Heart right ventricle (tissue), 16 donors: ENCODE data around the gene DOCK9. TPM values are rescaled to one million over a fixed set of nuclear protein-coding genes. Genes with fewer than 3 reads are reported as not detected.
A peak's percentile ranks its signal among the peaks of the same experiment; 100 is the strongest.

ENCODE experiments used
- ATAC-seq, 8 donors: fragments of 200-7000 bp; cut with Tn5 transposase; one replicate each; pipeline ENCODE4 v1.9.1; 2020; ENCODE audit warnings: mild to moderate bottlenecking in 8 of 8, moderate library complexity in 8 of 8, moderate number of reproducible peaks in 1 of 8
- DNase-seq, 2 donors: peaks; one replicate each; pipeline ENCODE4 v3.0.0-alpha.2; 2020
- H3K27ac ChIP-seq, 10 donors: fragments of 200-600 bp; sonication (generic) in 2 of 10; one replicate each; pipeline versions ENCODE4 v1.5.0 to v1.8.0; 2020 to 2022; ENCODE audit warnings: mild to moderate bottlenecking in 3 of 10
- H3K27me3 ChIP-seq, 7 donors: fragments of 200-600 bp; one replicate each; pipeline ENCODE4 v1.8.0; 2021 to 2022; ENCODE audit warnings: mild to moderate bottlenecking in 2 of 7
- H3K36me3 ChIP-seq, 9 donors: fragments of 200-600 bp; sonication (generic) in 1 of 9; one replicate each; pipeline versions ENCODE4 v1.5.0 to v1.8.0; 2020 to 2022; ENCODE audit warnings: mild to moderate bottlenecking in 2 of 9
- H3K4me1 ChIP-seq, 9 donors: fragments of 200-600 bp; sonication (generic) in 1 of 9; one replicate each; pipeline versions ENCODE4 v1.5.0 to v1.8.0; 2020 to 2022; ENCODE audit warnings: mild to moderate bottlenecking in 4 of 9
- H3K4me3 ChIP-seq, 10 donors: fragments of 200-600 bp; sonication (generic) in 2 of 10; one replicate each; pipeline versions ENCODE4 v1.5.0 to v1.8.0; 2020 to 2022; ENCODE audit warnings: mild to moderate bottlenecking in 7 of 10, moderate library complexity in 2 of 10
- H3K9me3 ChIP-seq, 11 donors: fragments of 200-600 bp in 10 of 11; sonication (generic) in 2 of 11; one replicate each; pipeline versions ENCODE4 v1.5.0 to v1.8.0; 2013 to 2022; ENCODE audit warnings: mild to moderate bottlenecking in 2 of 11, control low read depth in 1 of 11, moderate library complexity in 1 of 11
- WGBS, 2 donors: extraction: QIAGEN DNeasy Blood & Tissue Kit; methylation state at CpG; one replicate each; pipeline ENCODE4 v1.1.7; 2013; ENCODE audit warnings: inconsistent platforms in 1 of 2; 5-methylcytosine and 5-hydroxymethylcytosine counted together
- intact Hi-C, 10 donors: fragments of 100-400 bp; cut with DNase I; formaldehyde crosslinking; loops; one replicate each; pipeline versions ENCODE4 v1.11.1 to v1.14.2; 2022
- long read RNA-seq, 3 donors: library from polyadenylated mRNA; unstranded; transcript quantifications; one replicate each; pipeline ENCODE4 v2.0.0, GENCODE V29; 2020 to 2021
- polyA plus RNA-seq, 2 donors: library from polyadenylated mRNA; stranded (reverse); fragments of 200-250 nt; gene quantifications; one replicate each; pipeline ENCODE4 v1.2.3, GENCODE V29; 2013
- total RNA-seq, 10 donors: library from RNA; stranded (reverse); fragmentation: NEBNext Ultra II Directional in 3 of 10; extraction: Animal tissue kit (Norgen Biotek cat#: 25700) in 3 of 10; gene quantifications; one replicate each; pipeline versions ENCODE4 v1.2.1 to v1.2.4, GENCODE V29; 2021 to 2023
- TF ChIP-seq, protein P1 (sequence below), 9 donors: fragments of 200-600 bp; sonication (generic) in 2 of 9; IDR thresholded peaks; one replicate each; pipeline versions ENCODE4 v1.5.0 to v1.8.0; 2021 to 2022; ENCODE audit warnings: antibody characterized with exemption in 9 of 9, mild to moderate bottlenecking in 5 of 9, moderate library complexity in 1 of 9
- donor health status: Arrhythmogenic right ventricular cardiomyopathy.
- donor health status: ischemic (EF 13 %, LVEDD 7.1; RV severe dilation, severe dysfunction).
- donor health status: healthy with polysubstance abuse.
- donor health status: DM: no; HTN: yes; CAD: no.
- donor health status: DM: no; HTN: no; CAD: no.
- donor health status: ischemic (EF 25% LVEDD 6.9; RV normal size, moderate dysfunction).
- donor health status: ischemic (EF 25% LVEDD 5.7; RV mildly dilated, moderate dysfunction).
- donor health status: healthy.
- donor health status: DM: yes; HTN: yes; CAD: no.
- donor health status: Ischemic cardiomyopathy.
- donor health status: ischemic (EF 35%, LVEDD 5.7; RV mildly dilated, moderate dysfunction).
- donor health status: nonischemic (EF 11% LVEDD 7.7; RV severe dilation, severe dysfunction).
- donor health status: DM: yes; HTN: yes; CAD: no.
- donor health status: PGD.
- donor health status: ischemic (EF 29% LVEDD 5.4; RV normal size, mild dysfunction).
- donor health status: nonischemic (EF 23%, LVEDD 6.1; RV moderate dilation, normal function).

DOCK9 gene
- total RNA-seq (10 to 100 TPM; 31.6 to 73.7 (median 43.4) TPM), polyA plus RNA-seq (10 to 100 TPM; 32.0 to 45.3 TPM)
- long read RNA-seq, donor 1, full-length matches to known transcripts: 1 of 19 reads
- long read RNA-seq, donor 1, partial matches to known transcripts: 9 of 19 reads
- long read RNA-seq, donor 1, other reads (novel, unspliced or antisense): 9 of 19 reads
- long read RNA-seq, donor 2, full-length matches to known transcripts: 3 of 17 reads
- long read RNA-seq, donor 2, partial matches to known transcripts: 7 of 17 reads
- long read RNA-seq, donor 2, other reads (novel, unspliced or antisense): 7 of 17 reads
- long read RNA-seq, donor 3, partial matches to known transcripts: 12 of 27 reads
- long read RNA-seq, donor 3, other reads (novel, unspliced or antisense): 15 of 27 reads

GRCh38 chr13:98977568-98978265 lies at the start of gene DOCK9:
TSS of gene DOCK9 (minus strand) at chr13:98978064. CDS start at chr13:98977909, 155 bp downstream.
- intact Hi-C loops: loop anchor here in 6 of 10 donors (5.0 to 10.0 kb wide), 4 partner anchors 55 to 83 kb away; no protein-coding TSS in a partner anchor
- DNase-seq (peak; percentile 73 to 77), ATAC-seq (peak; percentile 87 to 97 (median 93))
- no peaks in the 10 kb centered on the region for H3K9me3 ChIP-seq
- H3K4me1 ChIP-seq: peaks cover 0 to 71% (median 33%) of the 10 kb centered on the region in 9 donors
- 17 to 18% methylated on average over 16 of the region's 16 CpGs for WGBS, 2 donors
- H3K36me3 ChIP-seq: no peaks in the 10 kb centered on the region
- TF ChIP-seq, protein P1, sequence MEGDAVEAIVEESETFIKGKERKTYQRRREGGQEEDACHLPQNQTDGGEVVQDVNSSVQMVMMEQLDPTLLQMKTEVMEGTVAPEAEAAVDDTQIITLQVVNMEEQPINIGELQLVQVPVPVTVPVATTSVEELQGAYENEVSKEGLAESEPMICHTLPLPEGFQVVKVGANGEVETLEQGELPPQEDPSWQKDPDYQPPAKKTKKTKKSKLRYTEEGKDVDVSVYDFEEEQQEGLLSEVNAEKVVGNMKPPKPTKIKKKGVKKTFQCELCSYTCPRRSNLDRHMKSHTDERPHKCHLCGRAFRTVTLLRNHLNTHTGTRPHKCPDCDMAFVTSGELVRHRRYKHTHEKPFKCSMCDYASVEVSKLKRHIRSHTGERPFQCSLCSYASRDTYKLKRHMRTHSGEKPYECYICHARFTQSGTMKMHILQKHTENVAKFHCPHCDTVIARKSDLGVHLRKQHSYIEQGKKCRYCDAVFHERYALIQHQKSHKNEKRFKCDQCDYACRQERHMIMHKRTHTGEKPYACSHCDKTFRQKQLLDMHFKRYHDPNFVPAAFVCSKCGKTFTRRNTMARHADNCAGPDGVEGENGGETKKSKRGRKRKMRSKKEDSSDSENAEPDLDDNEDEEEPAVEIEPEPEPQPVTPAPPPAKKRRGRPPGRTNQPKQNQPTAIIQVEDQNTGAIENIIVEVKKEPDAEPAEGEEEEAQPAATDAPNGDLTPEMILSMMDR (IDR thresholded peaks at IDR 0.05): peak in 2 of 9 donors; percentile 19 to 20
- H3K27ac ChIP-seq: peak within 1 kb of the TSS; percentile 41 to 88 (median 72)
- peak within 1 kb of the TSS; percentile 39 to 68 (median 58) for H3K4me3 ChIP-seq
- no peaks in the 10 kb centered on the region for H3K27me3 ChIP-seq

DNA sequence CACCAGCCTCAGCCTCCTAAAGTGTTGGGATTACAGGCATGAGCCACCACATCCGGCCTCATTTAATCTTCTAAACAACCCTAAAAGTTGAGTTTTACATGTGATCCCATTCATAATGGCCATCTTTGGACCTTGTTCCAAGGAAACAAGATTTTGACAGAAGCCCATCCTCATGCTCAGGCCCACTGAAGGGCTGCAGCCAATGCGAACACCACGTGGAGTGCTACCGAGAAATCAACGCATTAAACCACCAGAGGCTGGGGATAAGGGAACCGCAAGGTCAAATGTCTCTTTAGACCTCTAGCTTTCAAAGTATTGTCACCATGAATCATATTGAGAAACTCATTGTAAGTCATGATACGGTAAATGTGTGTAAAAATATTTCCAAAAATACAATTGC lies 49.4 kb upstream of the DOCK9 start:
- intact Hi-C loops: loop anchor here in 1 of 10 donors (10.0 kb wide), 1 partner anchor 142 kb away; no protein-coding TSS in a partner anchor
- Histone ChIP-seq H3K4me3 (no peak overlapping the region), H3K4me1 (peaks cover 0 to 47% (median 7%) of the 10 kb centered on the region in 9 donors), H3K9me3 (peaks cover 0 to 8% (median 0%) of the 10 kb centered on the region in 11 donors), H3K27me3 (peaks cover 0 to 62% (median 0%) of the 10 kb centered on the region in 7 donors), H3K36me3 (no peaks in the 10 kb centered on the region), H3K27ac (no peak overlapping the region)
- 93 to 94% methylated on average over 7 of the region's 7 CpGs for WGBS, 2 donors
- TF ChIP-seq, protein P1 (IDR thresholded peaks at IDR 0.05): no peak
- no peak for ATAC-seq
- no peak for DNase-seq

- DNase-seq (no peak), ATAC-seq (peak in 6 of 8 donors; percentile 29 to 53 (median 44))
- Histone ChIP-seq H3K9me3 (no peaks in the 10 kb centered on the region), H3K36me3 (no peaks in the 10 kb centered on the region), H3K27me3 (peaks cover 0 to 44% (median 0%) of the 10 kb centered on the region in 7 donors), H3K4me1 (peaks cover 0 to 33% (median 9%) of the 10 kb centered on the region in 9 donors), H3K27ac (peak overlapping the region in 2 of 10 donors; percentile 30 to 49), H3K4me3 (no peak overlapping the region)
- TF ChIP-seq, protein P1 (IDR thresholded peaks at IDR 0.05): no peak
- intact Hi-C loops: loop anchor here in 1 of 10 donors (10.0 kb wide), 1 partner anchor 138 kb away; no protein-coding TSS in a partner anchor
- WGBS, 2 donors: 45 to 52% methylated on average over 4 of the region's 4 CpGs
Measured at GRCh38 chr13:99022941-99023340, 45.1 kb upstream of the DOCK9 start.
